ENCODE results near the gene LRSAM1.

Gene LRSAM1

GRCh38 chr9:127444921-127445850 lies 6.1 kb upstream of the LRSAM1 start:
- TF ChIP-seq TEAD4 (IDR thresholded peaks at IDR 0.05) (peak; percentile 15; the same call in 1 of the 2 replicates), TAF1 (IDR thresholded peaks at IDR 0.05; ENCODE audit: low read depth) (no peak)

DNA sequence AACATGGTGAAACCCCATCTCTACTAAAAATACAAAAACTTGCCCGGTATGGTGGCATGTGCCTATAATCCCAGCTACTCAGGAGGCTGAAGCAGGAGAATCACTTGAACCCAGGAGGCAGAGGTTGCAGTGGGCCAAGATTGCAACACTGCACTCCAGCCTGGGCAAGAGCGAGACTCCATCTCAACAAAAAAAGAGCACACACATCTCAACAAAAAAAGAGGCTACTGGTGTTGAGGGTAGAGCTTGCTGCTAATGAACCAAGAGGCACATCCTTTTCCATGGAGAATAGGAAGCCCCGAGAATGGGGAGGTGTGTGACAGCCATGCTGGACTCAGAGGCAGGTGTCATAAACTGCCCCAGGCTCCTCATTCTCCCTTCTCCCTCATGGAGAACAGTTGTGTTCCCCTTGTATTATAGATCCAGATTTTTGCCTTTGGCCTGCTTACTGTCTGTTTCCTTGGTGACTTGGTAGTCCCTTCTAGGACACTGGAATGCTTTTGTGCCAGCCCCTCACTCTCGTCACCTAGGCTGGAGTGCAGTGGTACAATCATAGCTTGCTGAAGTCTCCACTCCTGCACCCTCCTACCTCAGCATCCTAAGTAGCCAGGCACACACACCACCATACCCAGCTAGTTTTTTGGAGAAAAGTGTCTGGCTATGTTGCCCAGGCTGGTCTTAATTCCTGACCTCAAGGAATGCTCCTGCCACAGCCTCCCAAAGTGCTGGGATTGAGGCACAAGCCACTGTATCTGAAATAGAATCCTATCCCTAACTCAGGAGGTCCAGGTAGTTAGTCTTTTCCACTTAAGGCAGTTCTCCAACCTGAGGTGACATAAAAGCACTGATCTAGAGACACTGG lies 5.2 kb upstream of the LRSAM1 start:
- TF ChIP-seq YY1 (IDR thresholded peaks at IDR 0.05; ENCODE audit: low read depth) (no peak), TEAD4 (IDR thresholded peaks at IDR 0.05) (no peak), TCF12 (IDR thresholded peaks at IDR 0.05; ENCODE audit: low read depth) (no peak)
- TF ChIP-seq, protein P1, sequence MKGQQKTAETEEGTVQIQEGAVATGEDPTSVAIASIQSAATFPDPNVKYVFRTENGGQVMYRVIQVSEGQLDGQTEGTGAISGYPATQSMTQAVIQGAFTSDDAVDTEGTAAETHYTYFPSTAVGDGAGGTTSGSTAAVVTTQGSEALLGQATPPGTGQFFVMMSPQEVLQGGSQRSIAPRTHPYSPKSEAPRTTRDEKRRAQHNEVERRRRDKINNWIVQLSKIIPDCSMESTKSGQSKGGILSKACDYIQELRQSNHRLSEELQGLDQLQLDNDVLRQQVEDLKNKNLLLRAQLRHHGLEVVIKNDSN (IDR thresholded peaks at IDR 0.05) = no peak

- no peak for TF ChIP-seq ZBTB7A (IDR thresholded peaks at IDR 0.05; ENCODE audit: low read depth)
These were observed 4.4 kb upstream of the LRSAM1 start for GRCh38 chr9:127446713-127447415.

DNA sequence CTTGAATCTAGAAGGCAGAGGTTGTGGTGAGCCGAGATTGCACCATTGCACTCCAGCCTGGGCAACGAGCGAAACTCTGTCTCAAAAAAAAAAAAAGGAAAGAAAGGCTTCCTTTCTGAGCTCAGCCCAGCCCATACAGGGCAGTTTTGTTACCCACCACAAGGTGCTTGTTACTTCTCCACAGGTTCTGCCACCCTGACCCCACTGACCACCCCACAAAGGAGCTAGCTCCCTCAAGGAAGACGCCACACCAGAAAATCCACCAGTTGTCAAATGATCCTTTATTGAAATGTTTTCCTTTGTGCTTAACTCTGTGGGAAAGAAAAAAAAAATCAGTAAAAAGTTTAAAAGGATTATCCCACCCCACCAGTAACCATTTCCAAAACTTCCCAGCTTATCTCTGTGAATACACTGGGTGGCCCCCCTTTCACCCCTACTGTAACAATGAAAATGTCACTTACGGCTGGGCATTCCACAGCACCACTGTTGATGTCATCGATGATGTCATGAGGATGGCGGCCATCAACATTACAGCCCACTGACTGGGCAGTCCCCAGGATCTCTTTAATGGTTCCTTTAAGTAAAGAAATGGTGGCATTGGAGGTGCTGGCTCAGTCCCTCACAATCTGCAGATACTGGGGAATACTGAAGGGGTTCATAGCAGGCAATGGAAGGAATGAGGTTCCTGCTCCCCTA lies 3.7 kb upstream of the LRSAM1 start:
- TF ChIP-seq TAF1 (IDR thresholded peaks at IDR 0.05; ENCODE audit: low read depth) (no peak), CREB1 (IDR thresholded peaks at IDR 0.05; ENCODE audit: low read depth) (0 out of 2 replicates have a peak, but pooled peaks have one; percentile 30)

GRCh38 chr9:127448112-127448805 lies 3.1 kb upstream of the LRSAM1 start:
- TF ChIP-seq RAD21 (IDR thresholded peaks at IDR 0.05; ENCODE audit: low read depth) = no peak
- TF ChIP-seq YY1 (IDR thresholded peaks at IDR 0.05; ENCODE audit: low read depth) = no peak
- no peak for TF ChIP-seq CEBPB (IDR thresholded peaks at IDR 0.05)
- TF ChIP-seq EP300 (IDR thresholded peaks at IDR 0.05; ENCODE audit: borderline replicate concordance) = no peak
- no peak for TF ChIP-seq TCF12 (IDR thresholded peaks at IDR 0.05; ENCODE audit: low read depth)
- no peak for TF ChIP-seq NFIC (IDR thresholded peaks at IDR 0.05)
- no peak for TF ChIP-seq CREB1 (IDR thresholded peaks at IDR 0.05; ENCODE audit: low read depth)
- no peak for TF ChIP-seq ZBTB7A (IDR thresholded peaks at IDR 0.05; ENCODE audit: low read depth)
- no peak for TF ChIP-seq FOXM1 (IDR thresholded peaks at IDR 0.05; ENCODE audit: borderline replicate concordance, low read depth)
- TF ChIP-seq TAF1 (IDR thresholded peaks at IDR 0.05; ENCODE audit: low read depth) = no peak
- TF ChIP-seq TEAD4 (IDR thresholded peaks at IDR 0.05) = no peak
- TF ChIP-seq, protein P1 (IDR thresholded peaks at IDR 0.05) = no peak
- no peak for TF ChIP-seq MAX (IDR thresholded peaks at IDR 0.05)
- TF ChIP-seq EGR1 (IDR thresholded peaks at IDR 0.05) = no peak
- TF ChIP-seq, protein P2, sequence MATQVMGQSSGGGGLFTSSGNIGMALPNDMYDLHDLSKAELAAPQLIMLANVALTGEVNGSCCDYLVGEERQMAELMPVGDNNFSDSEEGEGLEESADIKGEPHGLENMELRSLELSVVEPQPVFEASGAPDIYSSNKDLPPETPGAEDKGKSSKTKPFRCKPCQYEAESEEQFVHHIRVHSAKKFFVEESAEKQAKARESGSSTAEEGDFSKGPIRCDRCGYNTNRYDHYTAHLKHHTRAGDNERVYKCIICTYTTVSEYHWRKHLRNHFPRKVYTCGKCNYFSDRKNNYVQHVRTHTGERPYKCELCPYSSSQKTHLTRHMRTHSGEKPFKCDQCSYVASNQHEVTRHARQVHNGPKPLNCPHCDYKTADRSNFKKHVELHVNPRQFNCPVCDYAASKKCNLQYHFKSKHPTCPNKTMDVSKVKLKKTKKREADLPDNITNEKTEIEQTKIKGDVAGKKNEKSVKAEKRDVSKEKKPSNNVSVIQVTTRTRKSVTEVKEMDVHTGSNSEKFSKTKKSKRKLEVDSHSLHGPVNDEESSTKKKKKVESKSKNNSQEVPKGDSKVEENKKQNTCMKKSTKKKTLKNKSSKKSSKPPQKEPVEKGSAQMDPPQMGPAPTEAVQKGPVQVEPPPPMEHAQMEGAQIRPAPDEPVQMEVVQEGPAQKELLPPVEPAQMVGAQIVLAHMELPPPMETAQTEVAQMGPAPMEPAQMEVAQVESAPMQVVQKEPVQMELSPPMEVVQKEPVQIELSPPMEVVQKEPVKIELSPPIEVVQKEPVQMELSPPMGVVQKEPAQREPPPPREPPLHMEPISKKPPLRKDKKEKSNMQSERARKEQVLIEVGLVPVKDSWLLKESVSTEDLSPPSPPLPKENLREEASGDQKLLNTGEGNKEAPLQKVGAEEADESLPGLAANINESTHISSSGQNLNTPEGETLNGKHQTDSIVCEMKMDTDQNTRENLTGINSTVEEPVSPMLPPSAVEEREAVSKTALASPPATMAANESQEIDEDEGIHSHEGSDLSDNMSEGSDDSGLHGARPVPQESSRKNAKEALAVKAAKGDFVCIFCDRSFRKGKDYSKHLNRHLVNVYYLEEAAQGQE (IDR thresholded peaks at IDR 0.05; ENCODE audit: low read depth) = no peak

- TF ChIP-seq, protein P2 (IDR thresholded peaks at IDR 0.05; ENCODE audit: low read depth) = no peak
- TF ChIP-seq TCF12 (IDR thresholded peaks at IDR 0.05; ENCODE audit: low read depth) = no peak
- no peak for TF ChIP-seq TAF1 (IDR thresholded peaks at IDR 0.05; ENCODE audit: low read depth)
- TF ChIP-seq CREB1 (IDR thresholded peaks at IDR 0.05; ENCODE audit: low read depth) = no peak
- TF ChIP-seq FOXM1 (IDR thresholded peaks at IDR 0.05; ENCODE audit: borderline replicate concordance, low read depth) = no peak
- no peak for TF ChIP-seq TEAD4 (IDR thresholded peaks at IDR 0.05)
- no peak for TF ChIP-seq NFIC (IDR thresholded peaks at IDR 0.05)
- TF ChIP-seq ZBTB7A (IDR thresholded peaks at IDR 0.05; ENCODE audit: low read depth) = no peak
- TF ChIP-seq RAD21 (IDR thresholded peaks at IDR 0.05; ENCODE audit: low read depth) = no peak
- TF ChIP-seq EP300 (IDR thresholded peaks at IDR 0.05; ENCODE audit: borderline replicate concordance) = no peak
- TF ChIP-seq EGR1 (IDR thresholded peaks at IDR 0.05) = no peak
These were observed 1.9 kb upstream of the LRSAM1 start for GRCh38 chr9:127449332-127449966.
